Breast epithelium (tissue), 4 donors: Measurements from ENCODE around the gene PLIN4. TPM values are rescaled to one million over a fixed set of nuclear protein-coding genes. Genes with fewer than 3 reads are reported as not detected.

Source experiments
- DNase-seq, 2 donors: peaks; one replicate each; pipeline ENCODE4 v3.0.0-alpha.2; 2019; ENCODE audit warnings: low spot score in 2 of 2
- H3K27ac ChIP-seq, 2 donors: fragments of 200-600 bp; sonication (generic) in 1 of 2; one replicate each; pipeline ENCODE4 v1.5.1; 2016 to 2019; ENCODE audit warnings: mild to moderate bottlenecking in 1 of 2
- H3K27me3 ChIP-seq, 2 donors: fragments of 200-600 bp; sonication (generic) in 1 of 2; one replicate each; pipeline versions ENCODE4 v1.5.1 to v1.6.0; 2017 to 2019; ENCODE audit warnings: control low read depth in 1 of 2, mild to moderate bottlenecking in 1 of 2
- H3K36me3 ChIP-seq: fragments of 200-600 bp; one replicate; pipeline ENCODE4 v1.5.1; 2019
- H3K4me1 ChIP-seq, 2 donors: fragments of 200-600 bp; sonication (generic); one replicate each; pipeline ENCODE4 v1.5.1; 2016 to 2019; ENCODE audit warnings: control low read depth in 1 of 2
- H3K4me3 ChIP-seq, 3 donors: fragments of 200-600 bp; sonication (generic); 1 replicate in 2 of 3; 2 replicates in 1 of 3; pipeline ENCODE4 v1.5.1; 2016 to 2019; ENCODE audit warnings: mild to moderate bottlenecking in 3 of 3, moderate library complexity in 2 of 3
- H3K9me3 ChIP-seq, 2 donors: fragments of 200-600 bp; sonication (generic) in 1 of 2; one replicate each; pipeline ENCODE4 v1.5.1; 2016 to 2019; ENCODE audit warnings: control low read depth in 1 of 2
- POLR2A ChIP-seq: fragments of 450-650 bp; IDR thresholded peaks from one replicate; pipeline ENCODE4 v1.6.1; 2016; ENCODE audit warnings: antibody characterized with exemption, mild to moderate bottlenecking, moderate library complexity
- POLR2AphosphoS5 ChIP-seq, 3 donors: sonication (generic); formaldehyde crosslinking; IDR thresholded peaks; one replicate each; pipeline ENCODE4 v1.6.1; 2017; ENCODE audit warnings: antibody characterized with exemption in 3 of 3
- intact Hi-C: fragments of 100-400 bp; cut with DNase I; formaldehyde crosslinking; loops from one replicate; pipeline ENCODE4 v1.15.1; 2023; ENCODE audit warnings: low total_unique reads
- total RNA-seq, 3 donors: library from RNA; depleted of rRNA; stranded (reverse); fragments of >200 nt; gene quantifications; one replicate each; pipeline ENCODE4 v1.1.0, GENCODE V29; 2016
- TF ChIP-seq, protein P1 (sequence below), 3 donors: fragments of 450-650 bp; IDR thresholded peaks; one replicate each; pipeline ENCODE4 v1.5.1; 2016 to 2017; ENCODE audit warnings: antibody characterized with exemption in 3 of 3, mild to moderate bottlenecking in 3 of 3, moderate library complexity in 3 of 3

The PLIN4 gene
- total RNA-seq, 3 donors from 2014 or later, result 50.1 to 629 (median 213) TPM

- Histone ChIP-seq H3K4me1 (no peaks in the 10 kb centered on the region), H3K27ac (no peak overlapping the region), H3K27me3 (no peaks in the 10 kb centered on the region), H3K36me3 (no peaks in the 10 kb centered on the region), H3K9me3 (no peaks in the 10 kb centered on the region), H3K4me3 (no peak overlapping the region)
- DNase-seq, result no peak
- intact Hi-C loops, result no loop called here
- TF ChIP-seq POLR2AphosphoS5 (IDR thresholded peaks at IDR 0.05) (no peak), POLR2A (no peak)
- TF ChIP-seq, protein P1, sequence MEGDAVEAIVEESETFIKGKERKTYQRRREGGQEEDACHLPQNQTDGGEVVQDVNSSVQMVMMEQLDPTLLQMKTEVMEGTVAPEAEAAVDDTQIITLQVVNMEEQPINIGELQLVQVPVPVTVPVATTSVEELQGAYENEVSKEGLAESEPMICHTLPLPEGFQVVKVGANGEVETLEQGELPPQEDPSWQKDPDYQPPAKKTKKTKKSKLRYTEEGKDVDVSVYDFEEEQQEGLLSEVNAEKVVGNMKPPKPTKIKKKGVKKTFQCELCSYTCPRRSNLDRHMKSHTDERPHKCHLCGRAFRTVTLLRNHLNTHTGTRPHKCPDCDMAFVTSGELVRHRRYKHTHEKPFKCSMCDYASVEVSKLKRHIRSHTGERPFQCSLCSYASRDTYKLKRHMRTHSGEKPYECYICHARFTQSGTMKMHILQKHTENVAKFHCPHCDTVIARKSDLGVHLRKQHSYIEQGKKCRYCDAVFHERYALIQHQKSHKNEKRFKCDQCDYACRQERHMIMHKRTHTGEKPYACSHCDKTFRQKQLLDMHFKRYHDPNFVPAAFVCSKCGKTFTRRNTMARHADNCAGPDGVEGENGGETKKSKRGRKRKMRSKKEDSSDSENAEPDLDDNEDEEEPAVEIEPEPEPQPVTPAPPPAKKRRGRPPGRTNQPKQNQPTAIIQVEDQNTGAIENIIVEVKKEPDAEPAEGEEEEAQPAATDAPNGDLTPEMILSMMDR (IDR thresholded peaks at IDR 0.05), result no peak
Observed at GRCh38 chr19:4511300-4512054, 6.8 kb downstream of the PLIN4 start.

DNA sequence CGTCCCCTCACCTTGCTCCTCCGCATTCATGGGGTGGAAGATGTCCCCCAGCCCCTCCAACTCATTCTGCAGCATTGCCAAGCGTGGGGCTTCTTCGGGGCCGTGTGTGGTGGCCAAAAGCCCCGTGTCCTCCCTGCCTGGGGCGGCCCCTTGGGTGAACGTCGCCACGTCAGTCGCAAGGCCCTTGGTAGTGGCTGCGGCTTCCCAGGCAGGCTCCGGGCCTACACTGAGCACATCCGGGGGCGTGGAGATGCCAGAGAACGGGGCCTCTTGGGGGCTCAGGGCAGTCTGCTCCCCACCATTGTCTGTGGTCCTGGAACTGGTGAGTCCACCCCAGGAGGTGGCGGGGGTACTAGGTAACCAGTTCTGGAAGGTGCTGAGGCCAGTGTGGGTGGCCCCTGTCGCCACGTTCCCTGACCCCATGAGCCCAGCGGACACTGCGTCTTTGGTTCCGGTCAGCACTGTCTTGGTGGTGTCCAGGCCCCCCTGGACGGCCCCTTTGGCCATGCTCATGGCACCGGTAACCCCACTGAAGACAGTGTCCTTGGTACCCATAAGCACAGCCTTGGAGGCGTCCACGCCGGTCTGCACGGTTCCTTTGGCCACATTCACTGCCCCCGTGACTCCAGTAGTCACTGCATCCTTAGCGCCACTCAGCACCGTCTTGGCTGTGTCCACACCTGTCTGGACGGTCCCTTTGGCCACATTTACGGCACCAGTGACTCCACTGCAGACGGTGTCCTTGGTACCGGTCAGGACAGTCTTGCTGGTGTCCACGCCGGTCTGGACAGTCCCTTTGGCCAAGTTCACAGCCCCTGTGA, 7.6 kb downstream of the PLIN4 start:
- no peak for DNase-seq
- Histone ChIP-seq H3K27ac (no peak overlapping the region), H3K36me3 (no peaks in the 10 kb centered on the region), H3K4me1 (no peaks in the 10 kb centered on the region), H3K27me3 (no peaks in the 10 kb centered on the region), H3K4me3 (no peak overlapping the region), H3K9me3 (no peaks in the 10 kb centered on the region)
- intact Hi-C loops, result no loop called here
- TF ChIP-seq POLR2A (no peak), POLR2AphosphoS5 (IDR thresholded peaks at IDR 0.05) (no peak)
- TF ChIP-seq, protein P1 (IDR thresholded peaks at IDR 0.05), result no peak

- Histone ChIP-seq H3K9me3 (no peaks in the 10 kb centered on the region), H3K27ac (peak overlapping the region in 1 of 2 donors; percentile 61), H3K4me1 (no peaks in the 10 kb centered on the region), H3K4me3 (no peak overlapping the region), H3K27me3 (no peaks in the 10 kb centered on the region), H3K36me3 (no peaks in the 10 kb centered on the region)
- TF ChIP-seq, protein P1 (IDR thresholded peaks at IDR 0.05), result no peak
- TF ChIP-seq POLR2A (no peak), POLR2AphosphoS5 (IDR thresholded peaks at IDR 0.05) (no peak)
- intact Hi-C loops, result no loop called here
- DNase-seq, result no peak
Observed at GRCh38 chr19:4508698-4509097, 9.6 kb downstream of the PLIN4 start.

DNA sequence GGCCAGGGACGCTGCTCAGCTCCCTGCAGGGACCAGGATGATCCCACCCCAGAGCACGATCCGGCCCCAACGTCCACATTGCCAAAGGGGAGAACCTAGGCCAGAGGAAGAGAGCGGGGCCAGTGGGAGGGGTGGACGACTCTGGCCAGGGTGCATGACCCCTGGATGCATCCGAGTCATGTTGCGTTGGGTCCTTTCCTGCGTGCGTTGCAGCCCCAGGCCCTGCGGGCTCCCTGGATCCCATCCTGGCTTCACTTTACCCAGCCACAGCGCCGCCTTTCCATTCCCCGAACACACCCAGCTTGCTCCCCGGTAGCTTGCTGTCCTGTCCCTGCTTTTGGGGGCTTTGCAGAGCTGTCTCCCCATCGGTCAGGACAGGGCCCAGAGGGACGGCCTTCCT, 10.5 kb downstream of the PLIN4 start:
- no peaks in the 10 kb centered on the region for H3K27me3 ChIP-seq
- H3K9me3 ChIP-seq, result no peaks in the 10 kb centered on the region
- DNase-seq, result no peak
- intact Hi-C loops, result no loop called here
- H3K4me3 ChIP-seq, result no peak overlapping the region
- TF ChIP-seq, protein P1 (IDR thresholded peaks at IDR 0.05), result no peak
- TF ChIP-seq POLR2A, result no peak
- no peak for TF ChIP-seq POLR2AphosphoS5 (IDR thresholded peaks at IDR 0.05)
- no peaks in the 10 kb centered on the region for H3K4me1 ChIP-seq
- H3K27ac ChIP-seq, result peak overlapping the region in 1 of 2 donors; percentile 12
- no peaks in the 10 kb centered on the region for H3K36me3 ChIP-seq

DNA sequence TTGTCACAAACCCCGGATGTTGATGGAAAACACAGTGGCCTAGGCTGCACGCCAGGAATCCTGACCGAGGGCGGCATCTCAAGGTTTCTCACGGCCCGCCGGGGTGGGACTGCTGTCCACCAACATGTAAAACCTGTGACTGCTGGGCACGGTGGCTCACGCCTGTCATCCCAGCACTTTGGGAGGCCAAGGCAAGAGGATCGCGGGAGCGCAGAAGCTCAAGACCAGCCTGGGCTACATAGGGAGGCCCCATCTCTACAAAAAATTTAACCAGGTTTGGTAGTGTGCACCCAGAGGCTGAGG, 11.2 kb downstream of the PLIN4 start:
- no peak overlapping the region for H3K4me3 ChIP-seq
- intact Hi-C loops, result no loop called here
- H3K36me3 ChIP-seq, result no peaks in the 10 kb centered on the region
- DNase-seq, result no peak
- no peaks in the 10 kb centered on the region for H3K9me3 ChIP-seq
- no peaks in the 10 kb centered on the region for H3K27me3 ChIP-seq
- TF ChIP-seq, protein P1 (IDR thresholded peaks at IDR 0.05), result no peak
- TF ChIP-seq POLR2A (no peak), POLR2AphosphoS5 (IDR thresholded peaks at IDR 0.05) (no peak)
- no peaks in the 10 kb centered on the region for H3K4me1 ChIP-seq
- H3K27ac ChIP-seq, result peak overlapping the region in 1 of 2 donors; percentile 7
